GOT3 (cell line): ENCODE data around the gene FAM234A.
"Not testable (repeated sequence)": the region's sequence is repeated elsewhere in the genome, so short reads cannot be mapped to it uniquely, and the experiment has no call there.

Source experiments
- DNase-seq: peaks from one replicate; lab custom pipeline; 2025; ENCODE audit warnings: mixed read lengths; lab: John Stamatoyannopoulos, UW

Gene FAM234A

DNA sequence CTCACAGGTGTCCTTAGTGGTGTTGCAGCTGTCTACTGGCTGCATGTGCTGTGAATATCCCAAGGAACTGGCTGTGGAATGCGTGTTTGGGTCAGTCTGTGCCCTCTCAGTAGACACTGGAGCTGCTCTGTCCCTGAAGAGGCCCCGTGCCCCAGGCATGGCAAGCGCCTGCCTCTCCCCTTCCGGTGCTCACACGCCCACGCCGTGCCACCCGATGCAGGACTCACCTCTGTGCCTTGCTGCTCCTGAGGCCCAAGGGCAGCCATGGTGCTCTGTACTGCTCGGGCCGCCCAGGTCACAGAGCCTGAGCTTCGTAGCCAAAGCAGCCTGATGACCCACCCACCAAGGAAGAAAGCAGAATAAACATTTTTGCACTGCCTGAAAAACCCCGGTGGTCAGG is 31.1 kb downstream of the FAM234A start:
- DNase-seq: no peak

DNA sequence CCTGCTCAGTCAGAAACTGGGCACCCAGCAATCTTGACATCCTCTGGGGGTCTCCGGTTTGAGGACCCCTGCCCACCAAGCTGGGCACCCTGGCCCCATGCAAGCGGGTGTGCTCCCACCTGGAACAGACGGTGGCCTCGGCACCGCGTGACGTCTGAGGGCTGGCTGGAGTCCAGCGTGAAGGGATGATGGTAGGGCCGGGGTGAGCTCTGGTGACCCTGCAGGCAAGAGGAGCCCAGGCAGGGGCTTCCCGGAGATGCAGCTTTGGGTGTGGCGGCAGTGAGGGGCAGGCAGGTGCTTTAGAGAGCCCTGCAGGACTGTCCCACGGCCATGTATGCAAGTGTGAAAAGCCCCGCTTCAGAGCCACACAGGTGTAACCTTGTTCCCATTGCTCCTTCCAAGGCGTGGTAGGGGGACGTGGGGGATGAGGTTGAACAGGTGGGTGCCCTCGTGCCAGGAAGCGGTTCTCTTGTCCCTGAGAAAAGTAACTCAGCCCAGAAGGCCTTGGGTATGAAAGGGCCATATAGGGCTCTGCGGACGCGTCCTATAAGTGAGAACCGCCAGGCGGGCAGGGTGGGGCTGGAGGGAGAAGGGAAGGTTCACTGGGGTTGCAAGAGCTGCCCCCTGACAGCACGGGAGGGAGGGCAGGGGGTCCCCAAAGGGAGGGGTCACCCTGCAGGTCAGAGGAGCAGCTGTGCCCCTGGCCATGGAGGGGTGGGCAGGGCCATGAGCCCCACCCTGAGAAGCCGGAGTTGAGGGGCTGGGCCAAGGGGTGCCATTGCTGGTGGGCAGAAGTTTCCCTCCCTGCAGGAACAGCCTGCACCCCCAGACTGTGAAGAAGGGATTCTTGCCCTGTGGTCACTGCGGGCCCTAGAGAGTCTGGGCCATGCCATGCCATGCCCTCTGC is 31.9 kb downstream of the FAM234A start:
- DNase-seq: no peak

DNA sequence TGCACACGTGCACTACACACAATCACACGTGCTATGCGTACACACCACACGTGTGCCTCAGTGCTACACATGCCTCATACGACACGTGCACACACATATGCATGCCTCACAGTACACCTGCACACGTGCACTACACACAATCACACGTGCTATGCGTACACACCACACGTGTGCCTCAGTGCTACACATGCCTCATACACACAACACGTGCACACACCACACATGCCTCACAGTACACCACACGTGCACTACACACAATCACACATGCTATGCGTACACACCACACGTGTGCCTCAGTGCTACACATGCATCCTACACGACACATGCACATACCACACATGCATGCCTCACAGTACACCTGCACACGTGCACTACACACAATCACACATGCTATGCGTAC is 32.9 kb downstream of the FAM234A start:
- not testable (repeated sequence) for DNase-seq

DNA sequence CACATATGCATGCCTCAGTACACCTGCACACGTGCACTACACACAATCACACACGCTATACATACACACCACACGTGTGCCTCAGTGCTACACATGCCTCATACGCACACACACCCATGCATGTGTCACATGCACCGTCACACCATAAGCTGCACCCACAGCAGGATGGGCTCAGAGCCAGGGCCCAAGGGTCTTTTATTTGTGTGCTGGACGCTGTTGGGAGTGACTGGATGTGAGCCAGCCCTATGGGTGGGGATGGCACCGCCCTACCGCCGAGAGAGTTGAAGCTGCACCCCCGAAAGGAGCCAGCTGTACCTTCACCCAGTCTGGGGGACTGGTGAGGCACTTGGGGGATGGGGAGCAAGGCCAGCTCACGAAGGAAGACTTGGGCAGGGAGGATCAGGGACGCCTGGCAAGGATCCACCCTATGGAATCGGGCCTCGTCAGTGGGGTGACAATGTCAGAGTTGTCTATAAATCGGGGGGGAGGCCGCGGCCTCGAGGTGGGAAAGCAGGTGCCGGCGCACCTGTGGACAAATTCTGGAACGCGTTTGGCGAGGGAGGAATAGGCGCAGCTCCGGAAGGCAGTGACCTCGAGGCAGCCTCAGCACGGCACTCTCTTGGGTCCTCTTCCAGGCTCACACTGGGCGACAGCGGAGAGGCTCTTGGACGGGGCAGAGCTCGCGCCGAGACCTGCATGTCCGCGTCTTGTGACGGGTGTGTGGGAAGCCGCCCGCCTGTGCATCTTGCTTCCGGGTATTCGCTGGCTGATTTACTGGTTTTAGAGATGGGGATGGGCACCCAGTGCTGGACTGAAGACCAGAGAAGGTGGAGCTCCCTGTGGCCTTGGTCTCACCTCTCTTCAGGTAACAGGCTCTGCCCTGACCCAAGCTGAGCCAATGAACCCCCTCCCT is 33.8 kb downstream of the FAM234A start:
- no peak for DNase-seq

DNA sequence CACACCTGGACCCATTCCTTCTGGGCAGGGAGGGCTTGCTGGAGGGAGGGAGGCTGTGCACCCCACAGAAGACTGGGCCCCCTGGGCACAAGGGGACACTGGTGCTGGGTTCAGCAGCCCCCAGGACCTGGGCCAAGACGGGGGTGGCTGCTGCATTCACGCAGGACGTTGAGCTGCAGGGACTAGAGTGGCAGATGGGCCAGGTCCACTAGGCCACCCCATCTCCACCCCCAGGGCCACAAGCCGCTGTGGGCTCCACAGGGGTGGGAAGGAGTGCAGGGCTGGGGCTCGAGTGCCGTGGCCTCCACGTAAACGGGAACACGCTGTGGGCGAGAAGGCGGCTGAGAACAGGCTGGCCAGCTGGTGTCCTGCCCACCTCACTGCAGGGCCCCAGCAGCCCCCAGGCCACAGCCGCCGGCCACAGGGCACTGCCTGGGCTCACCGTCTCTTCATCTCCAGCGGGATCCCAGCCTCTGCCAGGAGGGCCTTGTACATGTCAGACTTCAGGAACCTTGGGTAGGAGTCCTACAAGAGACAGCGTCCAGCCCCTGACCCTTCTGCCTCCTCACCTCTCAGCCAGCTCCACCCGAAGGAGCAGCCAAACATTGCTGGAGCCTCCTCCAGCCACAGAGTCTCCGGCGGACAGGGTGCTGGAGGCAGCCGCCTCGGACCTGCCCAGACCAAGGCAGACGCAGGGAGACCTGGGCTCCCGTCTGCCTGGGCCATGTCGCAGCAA is 34.6 kb downstream of the FAM234A start:
- no peak for DNase-seq

DNA sequence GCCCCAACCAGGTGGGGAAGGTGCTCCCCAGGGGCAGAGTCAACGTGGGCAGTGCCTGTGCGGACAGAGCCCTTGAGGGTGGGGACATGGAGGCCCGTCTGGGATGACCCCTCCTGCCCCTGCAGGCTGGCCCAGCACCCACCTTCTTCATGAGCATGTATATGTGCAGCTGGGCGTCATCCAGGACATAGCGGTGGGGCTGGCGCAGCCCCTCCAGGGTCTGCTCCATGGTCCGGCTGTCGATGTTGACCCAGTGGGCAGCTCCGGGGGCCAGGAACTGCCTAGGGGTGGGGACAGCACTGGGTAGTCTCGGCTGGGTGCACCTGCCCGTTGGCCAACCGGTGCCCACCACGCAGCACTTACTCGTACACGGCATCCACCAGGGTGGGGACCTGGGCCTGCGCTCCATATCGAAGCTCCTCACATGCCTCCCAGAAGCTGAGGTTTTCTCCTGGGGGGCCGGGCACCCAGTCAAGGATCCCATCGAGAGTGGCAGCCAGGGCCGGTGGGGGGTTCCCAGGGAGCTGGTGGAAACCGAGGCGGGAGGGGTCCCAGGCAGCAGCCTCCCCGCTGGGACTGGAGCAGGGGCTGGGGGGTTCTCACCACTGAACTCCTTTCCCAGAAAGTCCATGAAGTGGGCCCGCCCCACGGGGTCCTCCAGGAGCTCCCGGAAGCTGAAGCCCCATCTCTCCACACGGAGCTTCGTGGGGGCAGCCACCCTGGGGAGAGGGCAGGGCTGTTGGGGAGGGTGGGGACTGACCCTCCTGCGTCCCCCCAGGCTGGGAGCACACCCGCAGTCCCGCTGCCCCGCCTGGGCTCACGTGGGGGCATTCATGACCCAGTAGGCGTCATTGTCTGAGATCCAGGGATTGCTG is 36.0 kb downstream of the FAM234A start:
- DNase-seq: no peak

DNA sequence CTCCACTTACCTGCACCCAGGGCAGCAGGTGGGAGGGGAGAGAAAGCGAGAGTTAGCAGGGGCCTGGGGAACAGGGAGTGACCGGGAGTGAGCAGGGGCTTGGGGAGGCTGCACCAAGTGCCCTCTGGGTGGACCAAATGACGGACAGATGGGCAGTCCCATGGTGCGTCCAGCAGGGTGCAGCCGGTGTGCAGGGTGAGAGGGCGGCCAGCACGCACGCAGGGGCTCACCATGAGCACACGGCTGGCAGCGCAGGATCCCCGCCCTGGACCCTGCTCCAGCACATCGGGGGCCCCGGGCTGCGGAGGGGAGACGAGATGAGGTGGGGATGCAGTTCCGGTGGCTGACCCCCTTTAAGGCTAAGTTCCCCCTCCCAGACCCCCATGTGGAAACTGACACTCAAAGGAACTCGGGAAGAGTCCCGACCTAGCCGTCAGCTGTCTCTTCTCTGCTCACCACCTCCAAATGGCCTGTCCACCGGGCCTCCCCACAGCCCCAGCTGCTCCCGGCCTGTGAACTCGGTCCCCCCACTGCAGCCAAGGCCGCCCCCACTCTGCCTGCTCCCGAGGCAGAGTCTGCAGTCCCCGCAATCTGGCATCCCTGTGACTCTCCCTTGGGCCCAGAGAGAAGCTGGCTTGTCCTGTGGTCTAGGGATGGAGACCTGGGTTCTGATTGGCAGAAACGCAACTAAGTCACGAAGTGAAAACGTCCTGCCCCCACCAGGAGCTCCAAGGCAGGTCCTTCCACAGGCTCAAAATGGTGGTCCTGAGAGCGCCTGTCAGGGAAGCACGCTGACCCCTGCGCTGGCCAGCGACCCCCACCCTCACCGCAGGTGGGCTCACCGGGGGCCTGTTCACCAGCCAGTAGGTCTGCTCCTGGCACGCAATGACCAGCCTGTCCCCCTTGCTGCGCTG is 38.3 kb downstream of the FAM234A start:
- no peak for DNase-seq

DNA sequence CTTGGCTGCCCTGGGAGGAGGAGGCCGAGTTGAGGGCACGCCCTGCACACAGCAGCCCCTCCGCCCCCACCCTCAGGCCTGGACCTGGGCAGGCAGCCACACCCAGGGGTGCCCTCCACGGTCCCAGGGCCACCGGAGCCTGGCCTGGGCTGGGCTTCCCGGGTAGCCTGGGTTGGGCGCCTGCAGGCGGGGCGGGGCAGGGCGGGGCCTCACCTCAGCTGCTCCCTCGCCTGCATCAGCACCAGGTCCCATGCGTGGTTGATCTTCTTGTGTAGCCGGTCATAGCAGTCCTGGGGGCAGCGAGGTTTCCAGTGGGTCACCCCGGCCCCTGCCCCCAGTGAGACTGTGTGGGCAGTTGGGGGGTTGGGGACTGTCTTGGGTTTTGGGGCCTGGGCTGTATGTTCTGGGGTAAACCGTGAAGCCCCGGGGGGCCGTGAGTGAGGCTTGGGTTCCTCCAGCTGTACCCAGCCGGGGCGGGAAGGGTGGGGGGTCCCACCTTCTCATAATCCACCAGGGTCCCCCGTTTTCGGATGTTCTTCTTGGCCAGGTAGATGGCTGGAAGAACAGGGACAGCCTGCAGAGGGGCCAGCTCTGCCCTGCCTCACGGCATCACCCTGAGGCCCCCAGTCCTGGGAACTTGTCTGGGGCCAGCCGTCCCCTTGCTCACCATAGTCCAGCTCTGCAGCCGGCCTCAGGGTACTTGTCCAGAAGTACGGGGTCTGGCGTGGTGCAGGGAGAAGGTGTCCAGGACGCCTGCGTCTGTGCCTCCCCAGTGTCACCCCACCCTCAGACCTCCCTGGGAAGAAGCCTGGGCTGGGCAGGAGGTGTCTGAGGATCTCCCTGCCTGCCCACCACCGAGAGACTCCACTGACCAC is 39.2 kb downstream of the FAM234A start:
- DNase-seq: no peak

DNA sequence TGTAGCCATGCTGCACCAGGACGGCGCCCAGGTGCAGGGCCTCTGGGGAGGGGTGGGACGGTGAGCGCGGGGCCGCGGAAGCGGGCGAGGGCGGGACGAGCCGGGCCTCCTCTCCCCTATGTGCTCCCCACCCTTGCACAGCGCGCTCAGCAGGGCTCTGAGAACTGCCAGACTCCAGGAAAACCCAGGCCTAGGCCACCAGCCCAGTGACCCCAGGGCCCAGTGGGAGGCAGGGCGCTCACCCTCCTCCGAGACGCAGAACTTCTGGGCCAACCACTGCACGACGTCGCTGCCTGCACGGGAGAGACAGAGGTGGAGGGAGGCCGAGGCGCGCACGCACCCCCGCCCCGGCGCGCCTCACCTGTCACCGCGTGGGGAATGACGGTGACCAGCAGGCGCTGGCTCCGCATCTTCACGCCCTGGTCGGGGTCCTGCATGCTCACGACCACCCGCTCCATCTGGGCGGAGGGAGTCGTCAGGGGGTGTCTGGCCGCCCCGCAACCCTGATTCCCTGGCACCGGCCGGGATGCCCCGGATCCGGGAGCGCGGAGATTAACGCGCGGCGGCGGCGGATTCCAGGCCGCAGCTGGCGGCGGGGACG is 40.5 kb downstream of the FAM234A start:
- no peak for DNase-seq

DNA sequence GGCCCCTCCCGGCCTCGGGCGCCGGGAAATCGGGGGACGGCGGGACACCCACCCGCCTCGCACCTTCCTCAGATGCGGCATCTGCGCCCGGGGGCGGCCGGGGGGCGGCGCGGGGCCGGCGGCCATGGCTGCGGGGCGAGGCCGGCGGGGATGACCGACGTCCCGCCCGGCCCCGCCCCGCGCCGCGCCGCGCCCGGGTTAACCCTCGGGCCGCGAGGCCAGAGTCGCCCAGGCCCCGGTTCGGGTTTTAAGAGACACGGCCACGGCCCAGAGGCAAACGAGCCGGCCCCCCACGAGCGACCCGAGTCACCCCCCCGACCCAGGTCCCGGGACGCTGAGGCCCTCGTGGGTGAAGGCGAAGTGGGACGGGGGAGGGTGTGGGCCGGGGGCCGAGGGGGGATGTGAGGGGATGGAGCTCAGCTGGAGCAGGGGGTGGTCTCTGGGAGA is 41.2 kb downstream of the FAM234A start, which contains the start of gene RGS11:
Gene RGS11, minus strand, starts transcription at position 159 of the 447 bp plus-strand sequence. Its CDS starts 33 bp downstream, at position 126.
- DNase-seq: no peak

DNA sequence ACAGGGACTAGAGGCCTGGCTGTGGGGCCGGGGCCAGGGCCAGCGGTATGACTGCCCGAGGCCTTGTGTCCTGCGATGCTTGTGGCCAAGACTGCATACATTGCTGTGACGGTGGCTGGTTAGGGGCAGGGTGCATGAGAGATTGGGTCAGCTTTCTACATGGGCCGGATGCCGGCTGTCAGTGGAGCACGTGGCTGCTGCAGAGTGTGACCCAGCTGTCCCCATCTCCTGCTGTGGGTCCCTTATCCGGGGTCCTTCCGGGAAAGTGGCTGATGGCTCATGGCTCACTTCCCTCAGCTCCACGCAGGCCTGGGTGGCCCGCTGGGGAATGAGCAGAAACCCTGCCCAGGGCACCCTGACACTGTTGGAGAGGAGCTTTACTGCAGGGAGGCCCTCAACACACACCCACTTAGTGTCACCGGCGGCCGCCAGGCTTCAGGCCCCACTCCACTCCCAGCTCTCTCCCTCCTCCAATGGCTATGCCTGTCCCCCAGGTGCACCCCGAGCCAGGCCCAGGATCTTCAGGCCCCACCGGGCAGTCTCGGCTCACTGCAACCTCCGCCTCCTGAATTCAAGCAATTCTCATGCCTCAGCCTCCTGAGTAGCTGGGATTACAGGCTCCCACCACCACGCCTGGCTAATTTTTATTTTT is 41.9 kb downstream of the FAM234A start:
- no peak for DNase-seq

DNA sequence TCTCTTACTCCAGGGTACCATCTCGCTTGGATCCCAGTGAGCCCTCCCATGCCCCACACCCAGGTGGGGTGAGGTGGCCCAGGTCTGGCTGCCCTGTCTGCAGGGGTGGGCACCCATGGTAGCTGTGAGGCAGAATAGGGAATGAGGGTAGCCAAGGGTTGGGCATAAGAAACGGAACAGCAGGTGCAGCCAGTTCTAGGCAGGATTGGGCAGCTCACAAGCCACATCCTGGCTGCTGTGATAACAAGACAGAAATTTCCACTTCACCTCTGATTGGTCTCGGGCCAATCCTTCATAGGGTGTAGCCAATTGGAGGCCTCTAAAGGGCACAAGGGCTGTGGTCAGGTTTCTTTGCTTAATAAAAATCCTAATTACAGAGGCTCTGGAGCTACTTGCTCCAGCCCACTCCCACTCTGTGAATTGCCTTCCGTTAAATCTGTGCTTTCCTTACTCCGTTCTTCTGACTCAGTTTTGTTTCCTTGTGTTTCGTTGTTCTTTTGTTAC is 44.3 kb downstream of the FAM234A start:
- no peak for DNase-seq

DNA sequence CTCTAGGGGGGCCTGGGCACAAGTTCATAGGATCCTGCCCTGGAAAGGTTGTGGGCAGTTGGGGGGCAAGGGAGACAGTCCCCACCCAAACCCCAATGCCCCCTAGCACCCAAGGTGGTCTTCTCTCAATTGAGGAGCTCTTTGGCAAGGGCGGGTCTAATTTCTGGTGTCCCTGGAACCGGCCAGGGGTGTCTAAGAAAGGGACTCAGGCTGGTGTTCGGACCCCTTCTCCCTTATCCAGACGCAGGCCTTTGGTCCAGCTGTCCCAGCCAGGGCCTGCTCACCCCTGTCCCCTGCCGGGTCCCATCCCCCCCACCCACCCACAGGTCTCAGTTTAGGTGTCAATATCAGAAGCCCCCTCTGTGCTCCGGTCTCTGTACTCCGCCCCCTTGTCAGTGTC is 44.9 kb downstream of the FAM234A start:
- no peak for DNase-seq

DNA sequence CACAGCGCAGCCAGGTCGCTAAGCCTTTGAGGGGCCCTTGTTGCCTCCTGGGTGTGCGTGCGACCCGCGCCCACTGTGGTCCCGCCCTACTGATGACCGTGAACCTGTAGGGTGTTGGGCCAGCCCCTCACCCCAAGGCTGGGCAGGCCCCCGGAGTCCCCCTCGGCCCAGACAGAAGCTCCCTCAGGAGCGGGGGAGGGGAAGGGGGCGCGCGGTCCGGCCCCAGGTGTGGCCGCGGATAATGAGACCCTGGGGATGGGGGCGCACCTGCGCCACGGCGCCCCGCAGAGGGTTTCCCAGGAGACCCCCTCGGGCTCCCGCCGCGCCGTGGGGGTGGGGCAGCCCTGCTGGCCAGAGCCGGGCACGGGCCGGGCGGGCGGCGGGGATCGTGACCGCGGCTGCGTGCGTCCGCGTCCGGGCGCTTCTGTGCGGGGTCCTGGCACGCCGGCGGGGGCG is 45.4 kb downstream of the FAM234A start:
- no peak for DNase-seq

DNA sequence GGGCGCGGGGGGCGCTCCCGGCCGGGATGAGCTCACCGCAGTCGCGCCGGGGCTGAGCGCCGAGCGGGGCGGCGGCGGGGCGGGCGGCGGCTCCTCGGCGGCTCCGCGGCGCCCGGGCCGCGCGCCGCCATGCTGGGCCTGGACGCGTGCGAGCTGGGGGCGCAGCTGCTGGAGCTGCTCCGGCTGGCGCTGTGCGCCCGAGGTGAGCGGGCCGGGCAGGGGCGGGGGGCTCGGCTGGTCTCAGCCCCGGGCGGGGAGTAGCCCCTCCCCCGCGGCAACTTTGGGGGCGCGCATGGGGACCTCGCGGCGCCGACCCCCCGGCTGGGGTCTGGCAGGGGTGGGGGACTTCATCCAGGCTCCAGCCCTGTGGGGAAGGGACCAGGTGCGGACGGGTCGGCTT is 45.9 kb downstream of the FAM234A start, which contains the start of gene ARHGDIG:
Gene ARHGDIG, plus strand, starts transcription at position 40 of the 400 bp plus-strand sequence. Its CDS starts 90 bp downstream, at position 130.
- no peak for DNase-seq

DNA sequence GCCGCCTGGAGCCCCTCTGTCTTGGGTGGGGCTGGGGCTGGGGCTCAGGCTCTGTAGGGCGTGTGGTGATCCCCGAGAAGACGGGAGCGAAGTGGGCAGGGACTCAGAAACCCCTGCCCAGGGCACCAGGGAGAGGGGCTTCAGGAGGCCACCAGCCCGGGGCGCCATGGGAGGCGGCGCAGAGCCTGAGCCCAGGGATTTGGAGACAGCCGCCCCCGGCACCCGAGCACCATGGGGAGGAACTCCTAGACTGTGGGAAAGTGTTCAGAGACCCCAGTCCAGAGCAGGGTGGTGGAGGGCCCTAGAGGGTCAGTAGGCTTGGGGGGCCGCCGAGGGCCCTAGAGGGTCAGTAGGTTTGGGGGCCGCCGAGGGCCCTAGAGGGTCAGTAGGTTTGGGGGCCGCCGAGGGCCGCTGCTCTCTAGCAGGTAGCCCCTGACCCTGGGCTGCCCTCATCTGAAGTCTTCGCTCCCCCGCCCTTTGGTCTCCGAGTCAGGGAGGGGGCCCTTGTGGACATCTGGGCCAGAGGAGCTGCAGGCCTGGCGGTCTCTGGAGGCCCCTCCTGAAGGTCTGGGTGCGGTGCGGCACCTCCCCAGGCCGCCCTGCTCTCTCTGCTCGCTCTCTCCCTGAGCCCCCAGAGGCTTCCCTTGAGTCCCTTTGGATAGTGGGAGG is 46.5 kb downstream of the FAM234A start:
- DNase-seq: no peak
